Adipose tissue (tissue), 3 donors: ENCODE data around the gene HRH1. TPM values are rescaled to one million over a fixed set of nuclear protein-coding genes. Genes with fewer than 3 reads are reported as not detected.
"Not testable (repeated sequence)": the region's sequence is repeated elsewhere in the genome, so short reads cannot be mapped to it uniquely, and the experiment has no call there.

ENCODE experiments used
- H3K27ac ChIP-seq: one replicate; pipeline ENCODE4 v1.5.1; 2013; ENCODE audit warnings: low read depth, low read length
- WGBS, 3 donors: extraction: QIAGEN DNeasy Blood & Tissue Kit; methylation state at CpG; one replicate each; pipeline ENCODE4 v1.1.7; 2013; 5-methylcytosine and 5-hydroxymethylcytosine counted together
- polyA plus RNA-seq, 3 donors: library from polyadenylated mRNA; stranded (reverse); fragments of 200-250 nt; gene quantifications; one replicate each; pipeline ENCODE4 v1.2.3, GENCODE V29; 2013
- donor health status: healthy with polysubstance abuse.
- donor health status: Bipolar disorder and iron deficiency.
- donor health status: healthy.

Gene HRH1
- polyA plus RNA-seq, 3 donors, result 0.22 to 3.8 (median 1.6) TPM

DNA sequence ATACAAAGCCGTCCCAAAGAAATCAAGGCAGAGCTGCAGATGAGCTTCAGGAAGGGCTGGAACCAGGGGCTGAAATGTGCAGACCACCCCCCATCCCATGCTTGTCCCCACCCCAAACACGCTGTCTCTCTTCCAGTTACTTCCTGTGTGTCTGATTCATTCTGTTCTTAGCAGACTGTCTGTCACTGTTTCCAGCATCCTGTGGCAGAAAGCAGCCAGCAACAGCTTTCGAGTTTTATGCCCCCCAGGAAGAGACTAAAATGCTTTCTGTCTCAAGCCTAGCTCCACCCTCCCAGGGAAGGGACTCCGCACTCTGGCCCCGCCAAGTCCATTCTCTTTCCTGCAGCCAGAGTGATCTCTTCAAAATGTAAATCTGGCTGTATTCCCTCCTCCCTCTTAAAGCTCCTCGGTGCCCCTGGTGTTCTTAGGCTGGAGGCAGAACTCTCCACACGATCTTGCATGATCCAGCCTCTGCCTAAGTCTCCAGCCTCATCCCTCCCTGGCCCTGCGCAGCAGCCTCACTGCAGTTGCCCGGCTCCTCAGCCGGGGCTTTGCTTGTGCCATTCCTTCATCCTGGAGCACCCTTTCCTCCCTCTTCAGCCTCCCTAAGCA lies 41.5 kb downstream of the HRH1 start:
- no peak overlapping the region for H3K27ac ChIP-seq
- WGBS, 3 donors, result 39 to 42% (median 39%) methylated on average over 9 to 10 of the region's 10 CpGs

DNA sequence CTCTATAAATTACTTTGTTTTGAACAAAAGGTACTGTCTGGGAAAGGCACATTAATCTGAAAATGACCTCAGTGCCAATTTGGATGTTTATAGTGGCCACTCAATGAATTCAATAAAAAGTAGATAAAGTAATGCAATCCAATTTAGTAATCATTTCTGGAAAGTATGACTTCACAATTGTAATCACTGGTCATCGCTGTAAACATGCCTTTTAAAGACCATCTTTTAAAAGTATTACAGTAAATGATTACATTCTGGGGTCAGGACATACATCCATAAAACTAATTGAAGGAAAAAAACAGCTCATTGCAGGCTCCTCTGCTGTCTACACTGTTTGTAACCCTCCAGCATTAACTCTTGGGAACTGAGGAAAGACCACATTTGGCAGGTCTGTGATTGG lies 43.2 kb downstream of the HRH1 start:
- no peak overlapping the region for H3K27ac ChIP-seq
- WGBS, 3 donors, result 37 to 43% (median 42%) methylated on average over 1 of the region's 1 CpG

DNA sequence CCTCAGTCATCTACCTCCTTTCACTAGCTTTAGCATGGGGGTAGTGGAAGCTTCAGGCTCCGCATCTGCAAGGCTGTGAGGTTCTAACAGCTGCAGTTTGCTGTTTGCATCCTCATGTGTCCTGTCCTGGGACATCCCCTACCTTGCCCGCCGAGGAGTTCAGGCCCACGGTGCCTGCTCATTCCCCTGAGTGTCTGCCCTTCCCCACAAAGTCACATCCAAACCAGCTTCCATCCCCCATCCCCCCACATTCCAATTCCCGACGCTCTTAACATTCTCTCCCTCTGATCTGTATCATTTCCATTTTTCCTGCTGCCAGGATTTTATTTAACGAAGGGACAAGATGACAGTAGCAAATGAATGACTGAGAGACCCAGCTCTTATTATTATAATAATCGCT lies 43.8 kb downstream of the HRH1 start:
- H3K27ac ChIP-seq, result no peak overlapping the region
- whole genome bisulfite sequencing, 3 donors, result 53 to 77% (median 73%) methylated on average over 8 of the region's 8 CpGs

DNA sequence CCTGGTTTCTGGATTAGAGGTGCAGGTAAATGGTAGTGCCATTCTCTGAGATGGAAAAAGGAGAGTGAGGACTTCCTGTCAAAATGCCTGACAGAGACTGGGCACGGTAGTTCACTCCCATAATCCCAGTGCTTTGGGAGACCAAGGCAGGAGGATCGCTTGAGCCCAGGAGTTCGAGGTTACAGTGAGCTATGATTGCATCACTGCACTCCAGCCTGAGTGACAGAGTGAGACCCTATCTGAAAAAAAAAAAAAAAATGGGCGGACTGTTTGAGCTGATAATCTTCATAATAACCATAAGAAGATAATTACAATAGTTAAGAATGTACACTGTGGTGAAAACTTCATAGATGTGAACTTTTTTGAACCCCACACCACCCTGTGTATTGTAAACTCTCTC lies 44.2 kb downstream of the HRH1 start:
- H3K27ac ChIP-seq, result no peak overlapping the region
- 69 to 80% (median 72%) methylated on average over 4 of the region's 4 CpGs for WGBS, 3 donors

DNA sequence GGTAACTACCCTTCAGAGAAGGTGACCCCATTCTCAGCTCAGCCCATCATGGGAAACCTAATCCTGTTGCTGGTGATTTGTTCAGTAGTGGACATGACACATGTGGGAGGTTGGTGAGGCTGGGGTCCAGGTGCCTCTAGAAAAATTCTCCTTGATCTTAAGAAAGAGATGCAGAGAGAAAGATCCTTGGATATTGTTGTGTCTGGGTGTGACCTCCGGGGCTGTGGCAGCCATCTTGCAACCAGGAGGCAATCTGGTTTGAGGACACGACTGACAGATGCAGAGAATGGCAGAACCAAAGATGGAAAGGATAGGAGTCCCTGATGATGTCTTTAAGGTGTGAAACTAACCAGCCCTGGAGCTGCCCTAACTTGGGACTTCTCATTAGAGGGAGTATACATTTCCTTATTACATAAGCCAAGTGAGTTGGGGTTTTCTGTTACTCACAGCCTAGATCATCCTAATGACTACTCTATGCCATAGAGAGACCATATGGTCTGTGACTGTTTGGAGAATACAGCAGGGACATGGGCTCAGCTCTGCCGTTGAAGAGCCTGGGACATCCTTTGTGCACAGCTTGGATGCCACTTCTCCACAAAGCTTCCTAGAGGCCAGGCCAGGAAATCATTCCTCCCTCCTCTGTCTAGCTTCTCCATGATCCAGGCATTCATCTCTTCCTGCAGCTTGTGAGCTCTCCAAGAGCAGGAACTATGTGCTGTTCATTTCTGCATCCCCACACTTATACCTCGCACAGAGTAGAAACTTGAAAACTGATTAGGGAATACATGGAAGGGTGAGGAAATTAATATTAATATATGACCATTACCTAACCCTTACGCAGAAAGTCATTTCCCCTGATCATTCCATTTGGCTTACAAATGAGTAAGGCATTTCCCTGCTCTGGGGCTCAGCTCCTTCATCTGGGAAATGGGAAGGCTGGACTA lies 45.9 kb downstream of the HRH1 start:
- WGBS, 3 donors, result 71 to 76% (median 72%) methylated on average over 5 of the region's 5 CpGs

DNA sequence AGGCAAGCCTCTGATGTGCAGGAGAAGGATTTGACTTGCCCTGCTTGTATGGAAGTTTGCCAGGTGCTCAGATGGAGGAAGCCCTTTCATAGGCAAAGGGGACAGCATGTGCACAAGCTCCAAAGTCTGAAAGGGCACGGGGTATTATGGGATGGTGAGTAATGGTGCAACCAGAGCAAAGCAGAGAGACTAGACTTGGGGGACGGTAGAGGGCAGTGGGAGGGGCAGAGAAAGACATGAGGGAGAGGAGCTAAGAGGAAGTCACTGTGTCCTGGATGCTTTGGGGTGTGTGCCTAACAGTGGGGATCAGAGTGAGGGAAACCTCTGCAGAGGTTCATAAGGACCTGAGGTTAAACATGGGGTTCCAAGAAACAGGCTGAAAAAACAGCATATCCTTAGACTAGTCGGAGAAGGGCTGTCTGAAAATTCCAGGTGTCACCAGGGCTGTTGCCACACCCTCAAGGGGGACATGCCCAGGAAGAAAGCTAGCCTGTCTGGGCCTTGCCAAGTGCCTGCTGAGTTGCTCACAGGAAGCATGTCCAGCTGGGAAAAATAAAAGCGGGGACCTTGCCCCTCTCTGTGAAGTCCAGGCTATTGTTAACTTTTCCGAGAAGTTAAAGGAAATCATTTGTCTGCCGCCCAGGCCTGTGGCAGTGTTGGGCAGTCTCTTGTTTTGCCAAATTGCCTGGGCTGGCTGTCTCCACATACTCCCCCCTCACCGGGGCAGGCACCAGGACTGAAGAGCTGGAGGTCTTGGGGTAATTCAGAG lies 47.1 kb downstream of the HRH1 start:
- no peak overlapping the region for H3K27ac ChIP-seq
- WGBS, 3 donors, result 60 to 64% (median 63%) methylated on average over 7 of the region's 7 CpGs

More for the DNA sequence above, 45.9 kb downstream of the HRH1 start:
- H3K27ac ChIP-seq, result no peak overlapping the region

DNA sequence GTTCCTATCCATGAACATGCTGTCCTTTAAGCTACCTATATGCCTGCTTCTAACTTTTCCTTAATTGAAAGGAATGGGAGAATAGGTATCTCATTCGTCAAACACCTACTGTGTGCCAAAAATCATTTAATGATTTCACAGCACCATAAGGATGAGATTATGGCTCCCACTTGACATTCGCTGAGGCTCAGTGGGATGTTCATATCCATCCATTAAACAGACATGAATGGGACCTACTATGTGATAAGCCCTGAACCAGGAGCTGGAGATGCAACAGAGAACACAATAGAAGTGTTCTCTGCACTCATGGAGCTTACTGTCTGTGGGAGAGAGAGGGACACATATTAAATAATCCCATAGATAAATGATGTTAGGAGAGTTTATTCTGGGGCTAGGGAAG lies 49.7 kb downstream of the HRH1 start:
- no peak overlapping the region for H3K27ac ChIP-seq
- 65 to 97% (median 96%) methylated on average over 2 of the region's 2 CpGs for WGBS, 3 donors

DNA sequence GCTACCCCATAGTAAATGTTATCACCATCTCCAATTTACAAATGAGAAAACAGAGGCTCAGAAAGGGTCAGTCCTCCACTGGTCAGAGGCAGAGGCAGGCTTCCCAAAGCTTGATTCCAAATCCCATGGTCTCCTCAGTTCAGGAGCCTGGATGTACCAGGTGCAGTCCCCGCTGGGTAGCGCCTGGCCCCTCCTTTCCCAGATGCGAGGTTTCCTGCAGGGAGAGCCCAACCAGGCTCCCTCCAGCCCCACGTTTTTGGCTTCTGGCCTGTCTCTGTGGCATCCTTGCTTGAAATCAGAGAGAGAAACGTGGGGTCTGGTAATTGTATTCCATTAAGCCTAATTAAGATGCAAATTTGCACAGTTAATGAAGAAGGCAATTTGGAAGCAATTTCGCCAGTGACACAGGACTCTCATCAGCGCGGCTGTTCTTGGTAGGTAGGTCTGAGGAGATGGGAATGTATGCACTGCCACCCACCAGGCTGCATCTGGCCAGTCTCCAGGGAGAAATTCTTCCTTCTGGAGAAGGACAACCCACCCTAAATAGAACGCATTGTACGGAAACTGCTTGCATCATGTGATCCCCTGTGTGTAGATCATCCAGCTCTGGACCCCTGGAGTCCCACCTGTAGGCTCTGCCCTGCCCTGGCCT lies 50.5 kb downstream of the HRH1 start:
- WGBS, 3 donors, result 58 to 65% (median 59%) methylated on average over 10 of the region's 10 CpGs
- no peak overlapping the region for H3K27ac ChIP-seq

DNA sequence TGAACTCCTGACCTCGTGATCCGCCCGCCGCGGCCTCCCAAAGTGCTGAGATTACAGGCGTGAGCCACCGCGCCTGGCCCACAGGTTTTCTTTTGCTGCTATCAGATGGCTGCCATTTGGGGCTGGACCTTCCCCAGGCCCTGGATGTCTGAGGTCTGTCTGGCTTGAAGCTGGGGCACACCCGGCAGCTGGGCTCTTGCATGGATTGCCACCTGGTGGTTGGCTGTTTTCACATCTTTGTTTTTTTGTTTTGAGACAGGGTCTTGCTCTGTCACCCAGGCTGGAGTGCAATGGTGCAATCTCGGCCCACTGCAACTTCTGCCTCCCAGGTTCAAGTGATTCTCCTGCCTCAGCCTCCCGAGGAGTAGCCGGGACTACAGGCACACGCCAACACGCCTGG lies 51.6 kb downstream of the HRH1 start:
- not testable (repeated sequence) for H3K27ac ChIP-seq
- WGBS, 3 donors, result 80 to 94% (median 93%) methylated on average over 13 to 14 of the region's 14 CpGs

DNA sequence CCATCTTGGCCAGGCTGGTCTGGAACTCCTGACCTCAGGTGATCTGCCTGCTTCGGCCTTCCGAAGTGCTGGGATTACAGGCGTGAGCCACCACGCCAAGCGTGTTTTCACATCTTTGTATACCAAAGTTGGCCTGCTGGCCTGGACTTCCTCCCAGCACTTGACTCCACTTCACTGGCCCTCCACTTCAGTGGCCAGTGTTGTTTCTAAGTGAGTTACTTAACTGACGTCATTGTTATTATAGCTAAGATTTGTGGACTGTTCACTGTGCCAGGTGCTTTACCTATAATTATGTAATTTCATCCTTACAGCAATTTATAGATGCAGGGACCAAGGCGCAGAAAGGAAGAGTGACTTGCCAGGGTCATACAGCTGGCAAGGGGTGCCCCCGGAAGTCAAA lies 52.0 kb downstream of the HRH1 start:
- H3K27ac ChIP-seq, result no peak overlapping the region
- 85 to 95% (median 89%) methylated on average over 8 of the region's 8 CpGs for WGBS, 3 donors

DNA sequence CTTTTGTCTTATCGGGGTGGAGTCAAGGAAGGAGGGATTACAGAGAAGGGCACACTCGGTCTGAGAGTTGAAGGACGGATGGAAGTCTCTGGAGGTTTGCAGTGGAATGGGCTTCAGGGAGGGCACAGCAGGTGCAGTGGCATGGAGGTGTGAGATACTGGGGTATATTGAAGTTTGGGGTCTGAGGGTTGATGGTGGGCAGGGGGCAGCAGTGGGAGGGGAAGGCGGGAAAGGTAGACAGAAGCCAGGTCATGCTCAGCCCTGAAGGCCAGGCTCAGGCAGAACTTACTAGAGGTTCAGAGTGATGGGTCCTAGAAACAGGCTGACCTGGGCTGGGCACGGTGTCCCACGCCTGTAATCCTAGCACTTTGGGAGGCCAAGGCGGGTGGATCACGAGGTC lies 52.7 kb downstream of the HRH1 start:
- 88 to 94% (median 92%) methylated on average over 8 of the region's 8 CpGs for WGBS, 3 donors
- no peak overlapping the region for H3K27ac ChIP-seq

DNA sequence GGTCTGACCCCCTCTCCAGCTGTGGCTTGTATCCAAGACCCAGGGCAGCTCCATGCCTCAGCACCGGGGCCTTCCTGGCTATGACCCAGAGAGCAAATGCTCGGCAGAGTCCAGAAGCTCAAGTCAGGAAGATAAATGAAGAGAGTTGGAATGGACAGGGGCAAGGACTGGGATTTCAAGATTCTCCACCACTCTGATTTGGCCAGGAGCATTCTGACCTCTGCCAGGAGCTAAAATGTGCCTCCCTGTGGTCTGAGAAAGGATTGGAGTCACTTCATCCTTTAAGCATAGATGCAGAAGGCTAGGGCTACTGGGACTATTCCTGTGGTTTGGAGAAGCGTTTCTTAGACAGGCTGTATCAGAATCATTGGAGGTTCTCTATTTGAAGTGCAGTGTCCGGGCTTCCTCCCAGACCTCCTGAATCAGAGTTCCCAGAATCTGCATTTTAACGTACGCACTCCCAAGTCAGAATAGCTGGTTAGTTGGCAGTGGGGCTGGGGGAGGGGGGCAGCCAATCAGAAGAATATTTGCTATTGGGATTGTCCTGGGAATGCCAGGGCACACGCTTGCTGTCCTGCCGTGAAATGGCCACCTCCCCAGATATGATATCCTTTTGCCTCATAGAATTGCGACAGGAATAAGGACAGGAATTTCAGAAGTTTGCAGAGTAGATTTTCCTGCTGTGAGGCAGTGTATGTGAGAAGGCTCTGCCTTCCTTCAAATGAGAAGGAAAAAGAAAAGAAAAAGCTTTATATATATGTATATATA lies 57.4 kb downstream of the HRH1 start:
- 53 to 70% (median 69%) methylated on average over 9 of the region's 9 CpGs for WGBS, 3 donors
- H3K27ac ChIP-seq, result no peak overlapping the region

DNA sequence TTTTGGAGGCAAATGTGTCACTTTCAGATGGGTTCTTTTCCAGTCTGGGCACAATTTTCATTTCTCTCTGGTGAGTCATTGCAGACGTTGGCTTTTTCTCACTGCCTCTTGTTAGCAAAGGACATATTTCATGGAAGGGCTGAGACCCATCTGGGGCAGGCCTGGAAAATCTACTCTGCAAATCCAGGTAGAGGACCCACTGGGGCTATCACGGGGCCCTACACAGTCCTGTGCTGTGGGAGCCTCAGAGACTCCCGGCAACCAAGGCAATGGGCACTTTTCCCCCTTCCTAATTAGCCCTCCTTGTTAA lies 58.0 kb downstream of the HRH1 start:
- H3K27ac ChIP-seq, result no peak overlapping the region
- WGBS, 3 donors, result 66 to 73% (median 72%) methylated on average over 3 of the region's 3 CpGs

DNA sequence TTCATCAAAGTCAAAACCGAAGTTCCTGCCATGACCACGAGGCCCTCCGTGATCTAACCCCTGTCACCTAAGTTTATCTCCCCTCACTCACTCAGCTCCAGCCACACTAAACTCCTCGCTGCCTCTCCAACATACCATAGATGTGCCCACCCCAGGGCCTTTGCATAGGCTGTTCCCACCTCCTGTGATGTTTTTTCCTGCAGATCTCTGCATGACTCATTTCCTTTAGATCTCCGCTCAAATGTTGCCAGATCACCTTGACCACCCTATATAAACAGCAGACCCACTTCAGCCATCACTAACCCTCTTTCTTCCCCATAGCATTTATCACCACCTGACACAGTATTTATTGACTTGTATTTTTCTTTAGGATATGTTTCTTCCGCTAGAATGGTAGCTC lies 58.5 kb downstream of the HRH1 start:
- no peak overlapping the region for H3K27ac ChIP-seq
- 85 to 93% (median 90%) methylated on average over 6 of the region's 6 CpGs for WGBS, 3 donors

DNA sequence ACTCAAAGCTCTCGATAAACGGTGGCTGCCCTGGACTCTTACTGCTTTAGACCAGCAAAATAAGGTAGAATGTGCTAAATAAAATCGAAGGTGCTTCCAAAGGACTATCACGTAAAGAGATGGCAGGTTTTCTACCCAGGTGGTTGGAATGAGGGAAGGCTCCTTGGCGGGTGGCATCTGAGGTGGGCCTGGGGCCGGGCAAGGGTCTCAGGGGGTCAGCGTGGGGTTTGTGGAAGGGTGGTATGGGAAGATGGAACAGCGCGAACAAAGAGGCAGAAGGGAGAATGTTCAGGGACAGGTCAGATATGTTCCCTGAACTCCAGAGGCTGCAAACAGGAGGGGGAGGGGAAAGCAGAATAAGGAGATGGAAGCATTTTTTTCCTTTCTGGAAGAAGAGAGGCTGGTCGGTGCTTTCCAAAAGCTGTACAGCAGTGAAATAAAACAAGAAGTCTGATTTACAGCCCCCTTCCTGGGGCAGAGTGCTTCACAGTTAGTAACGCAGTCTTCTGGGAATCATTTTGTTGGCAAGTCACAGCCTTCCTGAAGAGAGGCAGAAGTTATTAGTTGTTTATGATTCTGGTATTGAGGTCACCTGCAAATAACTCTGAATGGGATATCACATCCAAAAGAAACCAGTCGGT lies 59.6 kb downstream of the HRH1 start:
- H3K27ac ChIP-seq, result no peak overlapping the region
- WGBS, 3 donors, result 75 to 82% (median 76%) methylated on average over 12 of the region's 12 CpGs

DNA sequence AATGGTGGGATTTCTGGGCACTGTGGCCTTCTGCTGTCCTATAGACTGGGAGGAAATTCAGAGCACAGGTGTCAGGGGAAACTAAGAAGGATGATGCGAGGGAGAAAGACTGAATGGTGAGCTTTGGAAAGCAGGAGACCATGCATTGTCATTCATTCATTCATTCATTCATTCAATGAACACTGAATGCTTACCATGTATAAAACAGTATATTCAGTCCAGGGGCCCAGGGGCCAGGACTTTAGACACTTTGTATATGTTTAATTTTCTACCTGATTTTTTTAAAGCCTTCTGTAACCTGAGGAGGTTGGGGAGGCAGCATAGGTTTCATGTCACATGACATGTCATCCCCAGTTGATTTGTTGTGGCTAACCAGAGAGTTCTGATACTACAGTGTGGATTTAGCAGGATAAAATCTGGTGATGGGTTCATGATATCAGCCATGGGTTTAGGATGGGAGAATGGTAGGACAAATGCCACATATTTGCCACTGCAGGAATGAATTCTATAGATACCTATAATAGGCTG lies 60.2 kb downstream of the HRH1 start:
- 65 to 91% (median 85%) methylated on average over 1 of the region's 1 CpG for WGBS, 3 donors
- H3K27ac ChIP-seq, result no peak overlapping the region

DNA sequence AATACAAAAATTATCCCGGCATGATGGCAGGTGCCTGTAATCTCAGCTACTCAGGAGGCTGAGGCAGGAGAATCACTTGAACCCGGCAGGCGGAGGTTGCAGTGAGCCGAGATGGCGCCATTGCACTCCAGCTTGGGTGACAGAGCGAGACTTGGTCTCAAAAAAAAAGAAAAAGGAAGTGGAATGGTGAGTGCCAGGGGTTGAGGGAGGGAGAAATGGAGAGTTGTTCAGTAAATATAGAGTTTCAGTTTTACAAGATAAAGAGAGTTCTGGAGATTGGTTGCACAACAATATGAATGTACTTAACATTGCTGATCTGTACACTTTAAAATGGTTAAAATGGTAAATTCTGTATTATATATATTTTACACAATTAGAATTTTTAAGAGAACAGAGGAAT lies 63.1 kb downstream of the HRH1 start:
- not testable (repeated sequence) for H3K27ac ChIP-seq
- WGBS, 3 donors, result 68 to 83% (median 76%) methylated on average over 6 of the region's 6 CpGs
